Adipocyte (in vitro differentiated cells): ENCODE results near the gene CTSK.
"Not testable (repeated sequence)": the region's sequence is repeated elsewhere in the genome, so short reads cannot be mapped to it uniquely, and the experiment has no call there.

Source experiments
- DNase-seq: peaks from one replicate; pipeline ENCODE4 v3.0.0-alpha.2; 2015; ENCODE audit warnings: low read depth
- H3K27me3 ChIP-seq: replicated peaks from 2 replicates; pipeline ENCODE4 v1.7.0; 2013; ENCODE audit warnings: mild to moderate bottlenecking, low read length, moderate library complexity; ENCODE audit not compliant: control insufficient read depth, insufficient read depth
- H3K36me3 ChIP-seq: 2 replicates; pipeline ENCODE4 v1.7.0; 2013; ENCODE audit warnings: low read length, mild to moderate bottlenecking, moderate library complexity; ENCODE audit not compliant: control insufficient read depth, insufficient read depth, severe bottlenecking
- H3K4me1 ChIP-seq: 2 replicates; pipeline ENCODE4 v1.7.0; 2013; ENCODE audit warnings: mild to moderate bottlenecking, low read length, moderate library complexity; ENCODE audit not compliant: control insufficient read depth, insufficient read depth
- H3K4me3 ChIP-seq: 2 replicates; pipeline ENCODE4 v1.7.0; 2013; ENCODE audit warnings: mild to moderate bottlenecking, low read length, moderate library complexity
- H3K9ac ChIP-seq: 2 replicates; pipeline ENCODE4 v1.7.0; 2013; ENCODE audit warnings: mild to moderate bottlenecking, low read length, moderate library complexity
- H3K9me3 ChIP-seq: 2 replicates; pipeline ENCODE4 v1.7.0; 2013; ENCODE audit warnings: mild to moderate bottlenecking, low read length, moderate library complexity; ENCODE audit not compliant: control insufficient read depth

CTSK gene

DNA sequence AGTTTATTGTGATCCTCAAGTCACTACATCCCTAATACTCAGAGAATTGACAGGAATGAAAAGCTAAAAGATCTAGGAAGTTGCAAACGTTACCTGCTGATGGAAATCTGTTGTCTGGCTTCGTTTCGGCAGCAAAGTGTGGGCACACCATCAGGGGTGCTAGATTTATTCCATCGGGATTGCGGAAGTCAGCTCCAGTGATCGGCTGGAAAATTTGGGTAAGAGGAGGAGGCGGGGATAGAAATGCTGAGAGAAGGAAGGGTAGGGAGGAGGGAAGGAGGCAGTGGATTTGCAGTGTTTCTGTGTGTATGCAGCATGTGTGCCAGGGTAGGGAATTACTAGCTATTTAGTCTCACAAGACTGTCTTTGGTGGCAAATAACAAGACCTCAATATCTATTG, at the start of gene CTSK:
TSS of gene CTSK (minus strand) at position 140 of the 400 bp plus-strand sequence. CDS start 1,455 bp downstream, outside the sequence.
- Histone ChIP-seq H3K9ac (peak within 1 kb of the TSS; percentile 83), H3K4me3 (peak within 1 kb of the TSS; percentile 80), H3K27me3 (no peaks in the 10 kb centered on the region), H3K4me1 (peaks cover 56% of the 10 kb centered on the region), H3K36me3 (peaks cover 43% of the 10 kb centered on the region), H3K9me3 (no peaks in the 10 kb centered on the region)
- peak; percentile 76 for DNase-seq

DNA sequence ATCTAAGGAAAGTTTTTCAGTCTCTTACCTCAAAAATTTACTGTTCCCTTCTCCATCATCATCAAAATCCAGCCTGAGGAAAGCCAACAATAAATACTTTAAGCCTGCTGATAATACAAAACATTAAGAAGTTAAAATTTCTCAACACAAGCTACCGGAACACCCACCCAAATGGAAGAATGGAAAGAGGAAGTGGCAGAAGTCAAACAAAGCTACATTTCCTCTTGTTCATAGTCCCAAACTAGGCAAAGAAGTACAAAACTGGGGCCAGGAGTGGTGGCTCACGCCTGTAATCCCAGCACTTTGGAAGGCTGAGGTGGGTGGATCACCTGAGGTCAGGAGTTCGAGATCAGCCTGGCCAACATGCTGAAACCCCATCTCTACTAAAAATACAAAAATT, 44.7 kb upstream of the CTSK start:
- H3K36me3 ChIP-seq = peaks cover 50% of the 10 kb centered on the region

DNA sequence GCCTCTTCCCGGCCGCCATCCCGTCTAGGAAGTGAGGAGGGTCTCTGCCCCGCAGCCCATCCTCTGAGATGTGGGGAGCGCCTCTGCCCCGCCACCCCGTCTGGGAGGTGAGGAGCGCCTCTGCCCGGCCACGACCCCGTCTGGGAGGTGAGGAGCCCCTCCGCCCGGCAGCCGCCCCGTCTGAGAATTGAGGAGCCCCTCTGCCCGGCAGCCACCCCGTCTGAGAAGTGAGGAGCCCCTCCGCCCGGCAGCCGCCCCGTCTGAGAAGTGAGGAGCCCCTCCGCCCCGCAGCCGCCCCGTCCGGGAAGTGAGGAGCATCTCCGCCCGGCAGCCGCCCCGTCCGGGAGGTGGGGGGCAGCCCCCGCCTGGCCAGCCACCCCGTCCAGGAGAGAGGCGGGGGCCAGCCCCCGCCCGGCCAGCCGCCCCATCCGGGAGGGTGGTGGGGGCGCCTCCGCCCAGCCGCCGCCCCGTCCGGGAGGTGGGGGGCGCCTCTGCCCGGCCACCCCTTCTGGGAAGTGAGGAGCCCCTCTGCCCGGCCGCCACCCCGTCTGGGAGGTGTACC, 42.8 kb upstream of the CTSK start:
- Histone ChIP-seq H3K4me1 (peaks cover 27% of the 10 kb centered on the region), H3K36me3 (peaks cover 41% of the 10 kb centered on the region)
- not testable (repeated sequence) for H3K9ac ChIP-seq, DNase-seq, H3K9me3 ChIP-seq, H3K4me3 ChIP-seq, H3K27me3 ChIP-seq

More for the DNA sequence above, 44.7 kb upstream of the CTSK start:
- H3K4me1 ChIP-seq, H3K9ac ChIP-seq, H3K4me3 ChIP-seq, DNase-seq, H3K9me3 ChIP-seq, H3K27me3 ChIP-seq: not testable (repeated sequence)

DNA sequence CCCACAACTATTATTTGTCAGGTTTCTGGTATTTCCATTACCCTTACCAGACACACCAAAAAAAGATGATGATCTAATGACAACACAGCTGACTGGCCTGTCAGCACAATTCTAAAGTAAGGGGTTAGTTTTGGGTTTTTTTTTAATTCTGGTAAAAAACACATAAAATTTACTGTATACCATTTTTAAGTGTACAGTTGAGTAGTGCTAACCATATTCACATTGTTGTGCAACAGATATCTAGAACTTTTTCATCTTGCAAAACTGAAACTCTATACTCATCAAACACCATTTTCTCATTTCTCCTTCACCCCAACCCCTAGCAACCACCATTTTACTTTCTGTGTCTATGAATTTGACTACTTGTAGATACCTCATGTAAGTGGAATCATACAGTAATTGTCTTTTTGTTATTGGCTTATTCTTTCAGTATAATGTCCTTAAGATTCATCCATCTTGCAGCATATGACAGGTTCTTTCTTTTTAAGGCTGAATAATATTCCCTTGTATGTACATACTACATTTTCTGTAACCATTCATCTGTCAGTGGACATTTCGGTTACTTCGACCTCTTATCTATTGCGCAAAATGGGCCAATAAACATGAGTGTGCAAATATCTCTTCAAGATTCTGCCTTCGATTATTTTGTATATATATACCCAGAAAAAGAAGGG, 38.5 kb upstream of the CTSK start:
- H3K4me1 ChIP-seq = peaks cover 39% of the 10 kb centered on the region
- no peak for DNase-seq
- peak overlapping the region; percentile 69 for H3K4me3 ChIP-seq
- no peaks in the 10 kb centered on the region for H3K27me3 ChIP-seq
- peak overlapping the region; percentile 72 for H3K9ac ChIP-seq
- peaks cover 19% of the 10 kb centered on the region for H3K36me3 ChIP-seq
- no peaks in the 10 kb centered on the region for H3K9me3 ChIP-seq

DNA sequence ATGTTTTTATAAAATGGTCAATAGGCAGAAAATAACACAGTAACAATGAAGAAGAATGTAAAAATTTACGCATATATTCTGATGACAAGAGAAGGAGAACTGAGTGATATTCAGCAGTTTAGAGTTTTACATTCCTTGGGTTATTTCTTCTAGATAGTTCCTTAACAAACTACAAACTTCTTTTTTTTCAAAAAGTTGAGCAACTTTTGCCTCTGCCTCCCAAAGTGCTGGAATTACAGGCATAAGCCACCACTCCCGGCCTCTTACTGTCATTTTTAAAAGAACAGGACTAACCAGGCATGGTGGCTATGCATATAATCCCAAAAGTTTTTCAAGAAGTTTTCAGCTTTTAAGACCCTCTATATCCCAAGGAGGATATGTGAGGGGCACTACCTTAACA, 35.4 kb upstream of the CTSK start:
- no peaks in the 10 kb centered on the region for H3K9me3 ChIP-seq
- peak overlapping the region; percentile 23 for H3K9ac ChIP-seq
- DNase-seq = peak; percentile 59
- H3K36me3 ChIP-seq = peaks cover 27% of the 10 kb centered on the region
- H3K27me3 ChIP-seq = no peaks in the 10 kb centered on the region
- H3K4me3 ChIP-seq = no peak overlapping the region
- H3K4me1 ChIP-seq = peaks cover 37% of the 10 kb centered on the region

DNA sequence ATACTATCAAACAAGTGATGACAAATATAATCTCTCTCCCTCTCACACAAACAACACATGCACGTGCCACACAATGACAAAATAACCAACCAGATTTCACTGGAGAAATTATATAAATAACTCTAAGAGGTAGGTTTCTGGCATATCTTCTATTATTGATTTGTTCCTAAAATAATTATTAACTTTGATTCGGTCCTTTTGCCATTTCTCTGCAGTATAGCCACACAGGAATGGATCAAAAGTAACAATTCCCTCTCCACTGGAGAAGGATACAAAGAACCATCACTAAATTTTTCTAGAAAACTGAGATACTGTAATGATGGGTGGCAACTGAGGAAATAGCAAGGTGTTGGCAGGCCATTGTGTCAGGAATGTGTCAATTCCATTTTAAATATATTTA, 34.9 kb upstream of the CTSK start:
- H3K9ac ChIP-seq = no peak overlapping the region
- H3K9me3 ChIP-seq = no peaks in the 10 kb centered on the region
- H3K4me3 ChIP-seq = no peak overlapping the region
- H3K4me1 ChIP-seq = peaks cover 32% of the 10 kb centered on the region
- no peaks in the 10 kb centered on the region for H3K27me3 ChIP-seq
- DNase-seq = no peak
- peaks cover 32% of the 10 kb centered on the region for H3K36me3 ChIP-seq

DNA sequence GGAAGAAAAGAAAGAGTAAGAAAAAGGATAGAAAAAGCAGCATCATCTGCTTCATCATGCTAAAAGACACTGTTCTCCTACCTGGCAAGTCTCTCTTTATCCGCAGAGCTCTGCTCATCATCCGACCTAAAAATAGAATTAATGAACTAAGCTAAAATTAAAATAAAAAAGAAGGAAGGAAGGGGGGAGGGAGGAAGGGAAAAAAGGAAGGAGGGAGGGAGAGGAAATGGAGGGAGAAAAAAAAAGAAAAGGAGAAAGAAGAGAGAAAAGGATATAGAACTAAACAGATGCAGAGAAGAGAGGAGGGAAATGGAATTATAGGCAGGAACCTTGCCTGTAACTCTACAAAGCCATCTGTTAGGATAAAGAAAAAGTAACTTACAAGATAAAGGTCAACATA, 34.3 kb upstream of the CTSK start:
- H3K36me3 ChIP-seq = peaks cover 37% of the 10 kb centered on the region

DNA sequence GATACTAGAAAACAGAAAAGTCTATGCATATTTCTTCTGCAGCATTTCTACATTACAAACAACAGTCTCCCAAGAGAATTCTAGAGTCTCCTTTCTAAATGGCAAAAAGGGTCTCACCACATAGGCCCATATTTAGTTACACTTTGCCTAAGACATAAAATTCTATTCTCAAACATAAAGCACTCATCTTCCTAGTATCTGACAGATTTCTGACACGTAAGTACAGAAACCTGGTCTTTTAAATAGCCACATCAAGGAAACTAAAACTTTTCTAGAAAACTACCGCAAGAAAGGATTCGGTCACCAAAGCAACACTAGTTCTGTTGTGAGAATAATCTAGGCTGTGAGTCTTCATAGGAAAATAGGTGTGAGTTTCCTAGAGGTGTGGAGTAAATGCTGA, 33.6 kb upstream of the CTSK start:
- Histone ChIP-seq H3K4me1 (peaks cover 19% of the 10 kb centered on the region), H3K36me3 (peaks cover 44% of the 10 kb centered on the region), H3K27me3 (no peaks in the 10 kb centered on the region)

More for the DNA sequence above, 34.3 kb upstream of the CTSK start:
- no peak overlapping the region for H3K9ac ChIP-seq
- no peak for DNase-seq
- no peak overlapping the region for H3K4me3 ChIP-seq
- H3K4me1 ChIP-seq = peaks cover 26% of the 10 kb centered on the region
- no peaks in the 10 kb centered on the region for H3K9me3 ChIP-seq
- no peaks in the 10 kb centered on the region for H3K27me3 ChIP-seq

DNA sequence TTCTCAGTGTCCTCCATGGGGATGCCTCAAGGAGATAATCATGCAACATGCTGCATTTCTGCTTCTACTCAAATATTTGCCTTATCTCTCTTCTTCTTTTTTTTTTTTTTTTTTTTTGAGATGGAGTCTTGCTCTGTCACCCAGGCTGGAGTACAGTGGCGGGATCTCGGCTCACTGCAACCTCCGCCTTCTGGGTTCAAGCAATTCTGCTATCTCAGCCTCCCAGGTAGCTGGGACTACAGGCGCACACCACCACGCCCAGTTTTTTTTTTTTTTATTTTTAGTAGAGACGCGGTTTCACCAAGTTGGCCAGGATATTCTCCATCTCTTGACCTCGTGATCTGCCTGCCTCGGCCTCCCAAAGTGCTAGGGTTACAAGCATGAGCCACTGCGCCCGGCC, 32.8 kb upstream of the CTSK start:
- Histone ChIP-seq H3K4me1 (peaks cover 18% of the 10 kb centered on the region), H3K36me3 (peaks cover 48% of the 10 kb centered on the region)
- not testable (repeated sequence) for H3K9ac ChIP-seq, DNase-seq, H3K4me3 ChIP-seq, H3K27me3 ChIP-seq, H3K9me3 ChIP-seq

More for the DNA sequence above, 33.6 kb upstream of the CTSK start:
- no peak overlapping the region for H3K9ac ChIP-seq
- H3K9me3 ChIP-seq = no peaks in the 10 kb centered on the region
- no peak for DNase-seq
- H3K4me3 ChIP-seq = no peak overlapping the region

DNA sequence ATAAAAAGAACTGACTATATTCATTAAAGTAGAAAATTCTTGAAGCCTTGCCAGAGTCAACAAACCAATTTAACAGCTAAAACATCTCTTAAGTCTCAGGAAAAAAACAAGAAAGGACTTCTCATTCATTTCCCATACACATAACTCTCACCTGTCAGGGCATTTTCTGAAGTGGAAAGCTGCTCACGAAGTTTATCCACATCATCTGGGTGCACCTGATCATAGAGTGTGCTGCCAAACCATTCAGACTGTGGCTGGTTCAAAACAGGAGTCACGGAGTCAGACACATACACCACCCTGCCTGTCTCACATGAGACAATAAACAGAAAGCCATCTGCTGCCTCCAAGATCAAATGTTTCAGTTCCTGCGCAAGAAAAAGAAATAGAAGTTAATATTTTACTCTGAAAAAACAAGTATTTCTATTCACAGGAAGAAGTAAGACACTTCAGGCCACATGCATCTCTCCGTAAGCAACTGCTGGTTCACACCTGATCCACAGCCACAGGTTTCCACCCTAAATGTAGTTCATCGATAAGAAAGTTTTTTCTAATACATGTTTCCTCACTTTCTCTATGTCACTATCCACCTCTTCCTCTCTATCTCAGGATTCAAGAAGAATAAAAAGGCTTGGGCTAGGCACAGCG, 28.2 kb upstream of the CTSK start:
- no peak overlapping the region for H3K4me3 ChIP-seq
- DNase-seq = peak; percentile 19
- H3K9me3 ChIP-seq = no peaks in the 10 kb centered on the region
- no peak overlapping the region for H3K9ac ChIP-seq
- peaks cover 12% of the 10 kb centered on the region for H3K4me1 ChIP-seq
- H3K36me3 ChIP-seq = peaks cover 74% of the 10 kb centered on the region
- no peaks in the 10 kb centered on the region for H3K27me3 ChIP-seq

DNA sequence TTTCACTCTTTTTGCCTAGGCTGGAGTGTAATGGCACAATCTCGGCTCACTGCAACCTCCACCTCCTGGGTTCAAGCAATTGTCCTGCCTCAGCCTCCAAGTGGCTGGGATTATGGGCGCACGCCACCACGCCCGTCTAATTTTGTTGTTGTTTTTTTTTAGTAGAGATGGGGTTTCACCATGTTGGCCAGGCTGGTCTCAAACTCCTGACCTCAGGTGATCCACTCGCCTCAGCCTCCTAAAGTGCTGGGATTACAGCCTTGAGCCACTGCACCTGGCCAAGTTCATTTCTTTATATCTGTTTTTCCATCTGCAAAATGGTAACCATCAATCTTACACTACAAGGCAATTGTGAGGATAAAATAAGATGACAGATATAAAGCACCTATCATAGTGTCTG, 25.9 kb upstream of the CTSK start:
- H3K4me3 ChIP-seq, H3K9me3 ChIP-seq, H3K27me3 ChIP-seq, DNase-seq, H3K9ac ChIP-seq: not testable (repeated sequence)
- Histone ChIP-seq H3K36me3 (peaks cover 88% of the 10 kb centered on the region), H3K4me1 (peaks cover 12% of the 10 kb centered on the region)
